ENCODE measurements around the gene MOCS1. TPM values are rescaled to one million over a fixed set of nuclear protein-coding genes. Genes with fewer than 3 reads are reported as not detected.

Gene MOCS1
- total RNA-seq = 10.5 and 15.7 TPM in 2 replicates

GRCh38 chr6:39934131-39934757, at the start of gene MOCS1:
MOCS1 (minus strand) TSS chr6:39934462; CDS start chr6:39934417, 45 bp downstream.

Other genes with a start within 250 kb of the MOCS1 start
- gene KIF6, start 209.1 kb downstream of the MOCS1 start, total RNA-seq = under 0.01 TPM in 1 of 2 replicates, not detected in the other
- gene DAAM2, start 142.1 kb downstream of the MOCS1 start, total RNA-seq = under 0.01 and 0.07 TPM in 2 replicates